Activated naive CD8-positive, alpha-beta T cell treated with anti-CD3 and anti-CD28 coated beads, Interleukin-2, amount 10 ng/mL, durations not matched to agents 7 days and 5 days (primary cell): ENCODE results near the gene MTG1. TPM values are rescaled to one million over a fixed set of nuclear protein-coding genes. Genes with fewer than 3 reads are reported as not detected.
"Not testable (repeated sequence)": the region's sequence is repeated elsewhere in the genome, so short reads cannot be mapped to it uniquely, and the experiment has no call there.

Source experiments
- ATAC-seq: fragments of 150-1000 bp; cut with Tn5 transposase; one replicate; pipeline ENCODE4 v1.10.0; 2021; ENCODE audit warnings: low read depth, moderate library complexity
- POLR2A ChIA-PET: fragments of 350-600 bp; sonication (Branson Sonifier 250); formaldehyde crosslinking; loops from one replicate; lab custom pipeline; 2021; ENCODE audit warnings: antibody characterized with exemption; lab: Charles Lee
- DNase-seq: peaks from one replicate; pipeline ENCODE4 v3.0.0; 2021
- H3K27ac Mint-ChIP-seq: one replicate; pipeline ENCODE4 v1.8.0; 2022; ENCODE audit warnings: mild to moderate bottlenecking, mixed read lengths
- H3K27me3 Mint-ChIP-seq: one replicate; pipeline ENCODE4 v1.8.0; 2022; ENCODE audit warnings: mild to moderate bottlenecking, moderate library complexity, mixed read lengths
- H3K36me3 Mint-ChIP-seq: one replicate; pipeline ENCODE4 v1.8.0; 2021; ENCODE audit warnings: mild to moderate bottlenecking, mixed read lengths
- H3K4me1 Mint-ChIP-seq: one replicate; pipeline ENCODE4 v1.8.0; 2021; ENCODE audit warnings: mixed read lengths
- H3K4me3 Mint-ChIP-seq: one replicate; pipeline ENCODE4 v1.8.0; 2022; ENCODE audit warnings: mild to moderate bottlenecking, moderate library complexity, mixed read lengths
- H3K9me3 Mint-ChIP-seq: one replicate; pipeline ENCODE4 v1.8.0; 2021; ENCODE audit warnings: mixed read lengths
- total RNA-seq, 2 experiments: library from RNA; stranded (reverse); gene quantifications; one replicate each; pipeline ENCODE4 v1.2.3, GENCODE V29; 2021

The MTG1 gene
- total RNA-seq, 2 experiments from 2014 or later = 53.7 to 56.6 TPM

DNA sequence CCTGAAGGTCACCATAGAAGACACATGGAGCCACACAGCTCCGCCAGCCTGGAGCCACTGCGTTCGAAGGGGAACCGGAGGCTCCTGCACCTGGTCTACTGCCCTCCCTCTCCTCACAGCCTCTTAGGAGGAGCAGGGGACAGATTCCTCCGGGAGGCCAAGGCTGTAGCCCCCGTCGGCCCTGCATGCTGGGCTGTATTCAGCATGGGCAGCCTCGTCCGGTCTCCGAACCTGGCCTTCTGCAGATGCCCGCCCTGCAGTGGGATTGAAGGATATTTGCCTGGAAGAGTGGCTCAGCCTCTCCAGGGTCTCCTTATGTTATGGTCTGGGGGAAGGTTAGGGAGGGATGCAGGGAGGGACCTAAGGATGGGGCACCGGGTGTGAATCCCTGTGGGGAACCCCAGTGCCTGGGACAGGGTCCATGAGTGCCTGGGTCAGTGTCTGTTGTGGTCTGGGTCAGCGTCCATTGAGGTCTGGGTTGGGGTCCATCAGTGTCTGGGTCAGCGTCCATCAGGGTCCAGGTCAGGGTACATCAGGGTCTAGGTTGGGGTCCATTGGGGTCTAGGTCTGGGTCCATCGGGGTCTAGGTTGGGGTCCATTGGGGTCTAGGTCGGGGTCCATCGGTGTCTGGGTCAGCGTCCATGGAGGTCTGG, 46.8 kb downstream of the MTG1 start:
- ATAC-seq (no peak), DNase-seq (peak; percentile 20)
- Mint-ChIP-seq H3K4me3 (no peak overlapping the region), H3K4me1 (peaks cover 15% of the 10 kb centered on the region), H3K9me3 (peaks cover 3% of the 10 kb centered on the region), H3K36me3 (peaks cover 6% of the 10 kb centered on the region), H3K27ac (no peak overlapping the region), H3K27me3 (peaks cover 10% of the 10 kb centered on the region)
- POLR2A ChIA-PET = no interaction called here

DNA sequence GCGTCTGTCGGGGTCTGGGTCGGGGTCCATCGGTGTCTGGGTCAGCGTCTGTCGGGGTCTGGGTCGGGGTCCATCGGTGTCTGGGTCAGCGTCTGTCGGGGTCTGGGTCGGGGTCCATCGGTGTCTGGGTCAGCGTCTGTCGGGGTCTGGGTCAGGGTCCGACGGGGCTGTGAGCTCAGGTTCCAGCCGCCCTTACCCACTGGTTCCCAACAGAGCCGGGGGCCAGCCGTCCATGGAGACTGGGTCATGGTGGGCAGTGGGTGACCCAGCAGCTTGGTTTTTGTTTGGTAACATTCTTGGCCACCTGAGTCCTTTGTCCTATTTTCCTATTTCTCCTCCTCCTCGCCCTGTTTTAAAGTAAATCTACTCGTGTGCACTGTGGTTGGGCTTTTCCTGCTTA, 47.4 kb downstream of the MTG1 start:
- H3K27ac Mint-ChIP-seq = peak overlapping the region; percentile 69
- POLR2A ChIA-PET, H3K27me3 Mint-ChIP-seq, ATAC-seq, H3K4me3 Mint-ChIP-seq, H3K9me3 Mint-ChIP-seq, H3K36me3 Mint-ChIP-seq, DNase-seq: not testable (repeated sequence)
- peaks cover 15% of the 10 kb centered on the region for H3K4me1 Mint-ChIP-seq

DNA sequence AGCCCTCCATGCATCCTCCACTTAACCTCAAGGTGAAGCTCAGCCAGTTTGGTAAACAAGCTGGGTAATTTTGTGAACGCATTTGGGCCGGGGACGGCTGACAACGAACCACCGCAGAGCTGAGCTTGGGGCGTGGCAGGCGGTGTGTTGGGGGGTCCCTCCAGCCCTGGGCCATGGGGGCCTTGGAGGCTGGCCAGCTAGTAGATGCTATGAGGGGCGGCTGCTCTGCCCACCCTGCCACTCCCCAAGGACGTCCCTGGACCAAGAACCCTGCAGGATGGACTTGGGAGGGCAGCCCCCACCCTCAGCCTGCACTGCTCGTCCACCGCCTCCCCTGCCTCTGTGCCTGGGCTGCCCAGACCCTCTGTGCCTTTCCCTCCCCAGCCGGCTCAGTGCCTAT, 47.8 kb downstream of the MTG1 start:
- H3K36me3 Mint-ChIP-seq = peaks cover 6% of the 10 kb centered on the region
- peaks cover 7% of the 10 kb centered on the region for H3K27me3 Mint-ChIP-seq
- DNase-seq (peak; percentile 25), ATAC-seq (no peak)
- H3K9me3 Mint-ChIP-seq = peaks cover 6% of the 10 kb centered on the region
- POLR2A ChIA-PET = interaction anchor here (0.5 to 0.6 kb wide), 2 partner anchors 98 to 536 kb away, joined by 3 to 4 read pairs; no protein-coding TSS in a partner anchor
- peak overlapping the region; percentile 63 for H3K4me3 Mint-ChIP-seq
- H3K27ac Mint-ChIP-seq = peak overlapping the region; percentile 69
- H3K4me1 Mint-ChIP-seq = peaks cover 15% of the 10 kb centered on the region

DNA sequence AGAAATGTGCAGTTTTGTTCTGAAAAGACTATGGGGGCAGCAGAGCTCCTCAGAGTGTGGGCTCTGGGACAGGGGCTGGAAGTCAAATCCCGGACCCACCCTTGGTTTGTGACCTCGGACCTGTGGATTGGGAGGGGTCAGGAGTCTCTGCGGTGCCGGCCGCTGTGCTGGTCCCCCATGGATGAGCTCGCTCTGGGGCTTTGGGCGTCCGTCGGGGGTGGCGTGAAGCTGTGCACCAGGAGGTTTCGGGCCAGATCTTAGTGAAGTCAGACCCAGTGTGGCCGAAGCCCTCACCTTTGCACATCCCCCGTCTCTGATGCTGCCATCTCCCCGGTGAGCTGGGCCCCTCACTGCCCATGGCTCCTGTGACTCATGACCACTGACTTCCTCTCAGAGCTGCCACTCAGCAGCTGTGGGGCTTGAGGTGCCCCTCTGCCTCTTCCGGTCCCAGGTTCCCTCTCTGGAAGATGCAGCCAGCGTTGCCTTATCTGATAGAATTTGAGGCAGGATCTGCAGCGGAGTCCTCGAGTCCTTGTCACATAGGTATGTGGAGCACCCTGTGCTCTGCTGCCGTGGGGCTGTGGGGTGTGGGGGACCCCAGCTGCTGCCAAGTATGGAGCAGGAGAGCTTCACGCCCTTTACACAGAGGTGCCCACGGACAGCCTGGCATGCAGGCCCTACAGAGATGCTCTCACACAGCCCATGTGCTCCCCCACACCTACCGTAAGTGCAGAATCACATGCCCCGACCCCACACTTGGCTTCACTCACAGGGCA, 48.4 kb downstream of the MTG1 start:
- peak overlapping the region; percentile 63 for H3K4me3 Mint-ChIP-seq
- DNase-seq = peak; percentile 43
- H3K27ac Mint-ChIP-seq = peak overlapping the region; percentile 63
- peaks cover 4% of the 10 kb centered on the region for H3K27me3 Mint-ChIP-seq
- peaks cover 6% of the 10 kb centered on the region for H3K36me3 Mint-ChIP-seq
- ATAC-seq = peak; percentile 74
- peaks cover 8% of the 10 kb centered on the region for H3K9me3 Mint-ChIP-seq
- peaks cover 15% of the 10 kb centered on the region for H3K4me1 Mint-ChIP-seq
- POLR2A ChIA-PET = interaction anchor here (0.5 to 0.6 kb wide), 2 partner anchors 98 to 537 kb away, joined by 3 to 4 read pairs; no protein-coding TSS in a partner anchor

DNA sequence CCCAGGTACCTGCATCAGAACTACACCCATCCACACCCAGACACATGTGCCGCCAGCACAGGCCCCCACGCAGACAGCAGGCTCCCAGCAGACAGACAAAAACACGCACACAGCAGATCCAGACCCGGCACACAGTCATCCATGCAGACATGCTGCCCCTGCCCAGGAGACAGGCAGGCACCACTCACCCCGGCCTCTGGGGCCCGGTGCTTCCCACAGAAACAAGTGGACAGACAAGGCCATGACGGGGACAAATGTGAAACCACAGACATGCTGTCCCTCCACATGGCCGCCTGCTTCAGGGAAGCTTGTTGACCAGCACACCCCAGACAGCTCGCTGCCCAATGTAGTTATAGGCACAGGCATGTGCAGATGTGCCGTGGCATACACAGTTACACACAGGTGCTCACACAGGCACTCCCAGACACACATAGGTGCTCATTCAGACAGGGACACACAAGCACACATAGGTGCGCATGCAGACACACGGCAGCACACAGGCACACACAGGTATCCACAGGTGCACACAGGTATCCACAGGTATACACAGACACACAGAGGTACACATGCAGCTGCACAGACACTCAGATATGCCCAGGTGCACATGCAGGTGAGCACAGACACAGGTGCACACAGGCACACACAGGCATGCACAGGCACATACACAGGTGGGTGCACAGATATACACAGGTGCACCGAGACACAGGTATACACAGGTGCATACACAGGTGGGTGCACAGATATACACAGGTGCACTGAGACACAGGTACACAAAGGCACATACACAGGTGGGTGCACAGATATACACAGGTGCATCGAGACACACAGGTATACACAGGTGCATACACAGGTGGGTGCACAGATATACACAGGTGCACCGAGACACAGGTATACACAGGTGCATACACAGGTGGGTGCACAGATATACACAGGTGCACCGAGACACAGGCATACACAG, 49.3 kb downstream of the MTG1 start:
- Mint-ChIP-seq H3K36me3 (peaks cover 6% of the 10 kb centered on the region), H3K4me3 (no peak overlapping the region), H3K27ac (peak overlapping the region; percentile 63), H3K27me3 (peaks cover 6% of the 10 kb centered on the region), H3K4me1 (peaks cover 15% of the 10 kb centered on the region), H3K9me3 (peaks cover 14% of the 10 kb centered on the region)
- no peak for ATAC-seq
- no peak for DNase-seq
- POLR2A ChIA-PET = no interaction called here

DNA sequence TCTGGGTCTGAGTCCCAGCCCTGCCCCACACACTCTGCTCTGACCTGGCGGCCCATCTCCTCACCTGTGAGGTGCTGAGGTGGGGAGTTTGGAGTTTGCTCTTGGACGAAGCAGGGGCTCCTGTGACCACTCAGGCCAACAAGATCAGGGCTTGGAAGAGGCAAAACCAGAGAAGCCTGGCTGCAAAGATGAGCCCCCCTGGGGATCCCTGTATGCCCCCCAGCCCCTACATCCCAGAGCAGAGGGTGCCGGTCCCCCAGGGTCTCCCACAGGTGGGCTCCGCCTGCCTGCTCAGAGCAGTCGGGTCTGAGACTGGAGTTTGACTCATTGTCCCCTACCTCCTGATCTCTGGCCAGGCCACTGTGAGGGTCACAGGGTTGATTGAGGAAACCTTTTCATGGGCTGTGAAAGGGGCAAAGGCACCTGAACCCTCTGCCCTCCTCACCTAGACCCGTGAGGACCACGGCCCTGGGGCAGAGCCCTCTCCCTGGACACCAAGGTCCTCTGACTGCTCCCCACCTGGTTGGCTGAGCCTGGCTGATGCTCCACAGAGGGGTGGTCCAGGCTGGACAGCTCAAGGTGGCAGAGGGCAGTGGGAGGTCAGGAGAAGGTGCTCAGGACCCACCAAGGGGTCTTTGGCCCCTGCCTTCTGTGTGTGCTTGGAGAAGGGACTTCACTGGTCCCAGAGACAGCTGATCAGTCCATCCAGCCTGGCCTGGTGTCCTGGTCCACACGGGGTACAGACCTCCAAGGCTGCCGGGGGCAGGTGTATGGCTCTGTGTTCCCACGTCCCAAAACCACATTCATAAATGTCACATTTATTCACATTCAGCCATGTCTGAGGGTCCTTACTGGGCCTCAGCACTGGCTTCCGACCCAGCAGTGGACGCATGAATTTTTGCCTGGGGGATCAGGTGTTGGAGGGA, 50.6 kb downstream of the MTG1 start:
- Mint-ChIP-seq H3K27ac (no peak overlapping the region), H3K27me3 (peaks cover 10% of the 10 kb centered on the region), H3K9me3 (peaks cover 20% of the 10 kb centered on the region), H3K36me3 (peaks cover 6% of the 10 kb centered on the region), H3K4me3 (no peak overlapping the region), H3K4me1 (peaks cover 13% of the 10 kb centered on the region)
- ATAC-seq (no peak), DNase-seq (no peak)
- POLR2A ChIA-PET = no interaction called here

DNA sequence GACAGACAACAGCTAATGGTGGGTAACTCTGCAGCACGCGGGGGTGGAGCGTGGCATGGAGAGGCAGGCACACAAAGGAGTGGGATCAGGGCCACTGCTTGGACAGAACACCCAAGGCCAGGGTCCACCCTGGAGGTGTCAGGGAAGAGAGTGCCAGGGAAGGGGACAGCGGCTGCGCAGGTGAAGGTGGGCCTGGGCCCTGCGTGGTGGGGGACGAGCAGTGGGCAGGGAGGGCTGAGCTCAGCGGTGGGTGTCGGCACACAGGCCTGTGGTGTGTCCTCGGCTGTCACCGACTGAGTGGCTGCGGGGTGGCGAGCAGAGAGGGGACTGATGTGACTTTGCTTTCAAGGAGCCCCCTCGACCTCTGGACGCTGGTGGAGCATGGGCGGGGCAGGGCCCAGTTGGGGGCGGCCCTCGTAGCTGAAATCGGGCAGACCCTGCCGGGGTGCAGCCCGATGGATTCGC, 51.3 kb downstream of the MTG1 start:
- no peak for ATAC-seq
- Mint-ChIP-seq H3K9me3 (peaks cover 20% of the 10 kb centered on the region), H3K4me3 (no peak overlapping the region), H3K4me1 (peaks cover 13% of the 10 kb centered on the region), H3K27ac (no peak overlapping the region), H3K36me3 (peaks cover 6% of the 10 kb centered on the region), H3K27me3 (peaks cover 10% of the 10 kb centered on the region)
- POLR2A ChIA-PET = no interaction called here
- DNase-seq = no peak

DNA sequence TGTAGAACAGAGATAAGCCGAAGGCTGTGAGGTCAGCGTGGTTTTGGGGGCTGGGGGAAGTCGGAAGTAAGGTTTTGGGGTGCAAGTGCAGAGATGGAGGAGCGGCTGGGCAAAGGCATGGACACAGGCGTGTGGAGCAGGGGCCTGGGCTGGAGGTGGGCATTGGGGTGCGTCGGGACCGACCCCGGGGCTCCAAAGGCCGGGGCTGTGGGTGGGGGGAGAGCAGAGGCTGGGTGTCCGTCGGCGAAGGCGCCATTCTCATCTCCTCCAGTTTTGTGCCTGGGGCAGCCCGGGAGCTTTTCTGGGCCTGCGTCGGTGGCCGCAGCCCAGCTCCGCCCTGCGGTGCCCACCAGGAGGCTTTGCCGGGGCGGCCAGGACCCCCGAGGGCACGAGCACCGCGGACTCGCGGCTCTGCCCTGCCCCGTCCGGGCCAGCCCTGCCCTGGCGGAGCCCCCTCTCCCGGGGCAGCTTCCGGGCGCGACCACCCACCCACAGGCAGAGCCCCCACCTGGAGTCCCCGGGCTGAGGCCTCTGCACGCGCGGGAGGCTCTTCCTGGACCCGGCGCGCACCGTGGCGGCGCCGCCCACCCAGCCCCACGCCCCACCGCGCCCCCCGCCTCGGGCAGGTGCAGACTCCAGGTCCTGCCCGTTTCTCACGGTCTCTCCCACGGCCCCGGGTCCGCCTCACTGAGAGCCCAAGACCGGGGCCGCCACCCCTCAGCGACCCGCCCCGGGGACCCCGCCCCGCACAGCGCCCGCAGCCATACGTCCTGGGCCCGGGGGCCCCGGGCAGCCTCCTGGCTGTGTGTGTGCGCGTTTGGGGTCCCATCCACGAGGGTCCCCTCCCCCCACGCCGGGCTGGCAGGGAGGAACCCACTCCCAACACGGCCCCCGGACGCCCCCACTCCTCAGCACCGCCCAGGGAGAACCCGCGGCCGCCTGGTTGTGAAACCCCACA, 52.1 kb downstream of the MTG1 start:
- Mint-ChIP-seq H3K27ac (no peak overlapping the region), H3K9me3 (peaks cover 20% of the 10 kb centered on the region), H3K36me3 (peaks cover 6% of the 10 kb centered on the region), H3K4me3 (no peak overlapping the region), H3K27me3 (peaks cover 13% of the 10 kb centered on the region), H3K4me1 (peaks cover 13% of the 10 kb centered on the region)
- ATAC-seq (no peak), DNase-seq (no peak)
- POLR2A ChIA-PET = no interaction called here

DNA sequence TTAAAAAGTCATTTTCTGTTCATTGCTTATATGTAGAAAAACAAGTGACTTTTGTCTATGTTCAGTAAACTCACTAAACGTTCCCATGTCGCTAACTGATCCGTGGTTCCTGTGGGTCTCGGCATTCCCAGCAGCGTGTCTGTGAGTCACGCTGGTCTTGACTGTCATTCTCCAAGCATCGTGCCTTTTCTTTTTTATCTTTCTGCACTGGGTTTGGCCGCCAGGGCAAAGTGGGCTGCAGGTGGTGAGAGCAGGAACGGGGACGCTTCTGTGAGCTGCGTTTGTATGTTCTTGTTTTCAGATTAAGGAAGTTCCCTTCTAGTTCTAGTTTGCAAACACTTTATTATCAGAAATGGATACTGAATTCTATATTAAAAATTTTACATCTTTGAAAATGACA, 53.0 kb downstream of the MTG1 start:
- H3K9me3 Mint-ChIP-seq = peaks cover 20% of the 10 kb centered on the region
- H3K4me1 Mint-ChIP-seq = peaks cover 9% of the 10 kb centered on the region
- H3K4me3 Mint-ChIP-seq = no peak overlapping the region
- H3K27me3 Mint-ChIP-seq = peaks cover 13% of the 10 kb centered on the region
- peaks cover 6% of the 10 kb centered on the region for H3K36me3 Mint-ChIP-seq
- POLR2A ChIA-PET = no interaction called here
- DNase-seq (no peak), ATAC-seq (no peak)
- no peak overlapping the region for H3K27ac Mint-ChIP-seq

DNA sequence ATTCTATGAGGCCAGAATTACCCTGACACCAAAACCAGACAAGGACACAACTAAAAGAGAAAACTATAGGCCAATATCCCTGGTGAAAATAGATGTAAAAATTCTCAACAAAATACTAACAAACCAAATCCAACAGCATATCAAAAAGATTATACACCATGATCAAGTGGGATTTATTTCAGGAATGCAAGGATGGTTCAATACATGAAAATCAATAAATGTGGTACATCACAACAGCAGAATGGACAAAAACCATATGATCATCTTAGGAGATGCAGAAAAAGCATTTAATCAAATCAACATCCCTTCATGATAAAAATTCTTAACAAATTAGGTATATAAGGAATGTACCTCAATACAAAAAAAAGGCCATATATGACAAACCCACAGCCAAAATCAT, 54.2 kb downstream of the MTG1 start:
- no peak for DNase-seq
- POLR2A ChIA-PET = no interaction called here
- no peak for ATAC-seq
- Mint-ChIP-seq H3K4me1 (no peaks in the 10 kb centered on the region), H3K9me3 (peaks cover 20% of the 10 kb centered on the region), H3K36me3 (peaks cover 6% of the 10 kb centered on the region), H3K4me3 (no peak overlapping the region), H3K27ac (no peak overlapping the region), H3K27me3 (peaks cover 13% of the 10 kb centered on the region)

DNA sequence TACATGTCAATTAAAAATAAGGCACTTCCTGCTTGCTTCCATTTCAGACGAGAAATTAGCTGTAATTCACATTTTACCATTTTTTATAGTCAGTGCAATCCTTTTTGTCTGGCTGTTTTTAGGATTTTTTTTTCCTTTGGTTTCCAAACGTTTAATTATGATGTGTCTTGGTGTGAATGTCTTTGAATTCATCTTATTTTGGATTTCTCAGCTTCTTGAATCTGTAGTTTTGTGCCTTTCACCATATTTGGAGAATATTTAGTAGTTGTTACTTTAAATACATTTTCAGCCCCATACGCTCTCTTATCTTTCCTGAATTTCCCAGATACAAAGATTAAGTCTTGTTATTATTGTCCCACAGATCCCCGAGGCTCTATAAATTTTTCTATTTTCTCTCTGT, 57.4 kb downstream of the MTG1 start:
- POLR2A ChIA-PET = no interaction called here
- H3K9me3 Mint-ChIP-seq = peaks cover 17% of the 10 kb centered on the region
- H3K4me1 Mint-ChIP-seq = no peaks in the 10 kb centered on the region

More for the DNA sequence above, 57.4 kb downstream of the MTG1 start:
- Mint-ChIP-seq H3K27me3 (peaks cover 13% of the 10 kb centered on the region), H3K27ac (no peak overlapping the region), H3K4me3 (no peak overlapping the region), H3K36me3 (no peaks in the 10 kb centered on the region)
- no peak for ATAC-seq
- DNase-seq = no peak
